ENCODE measurements around the gene TMPRSS11D. TPM values are rescaled to one million over a fixed set of nuclear protein-coding genes. Genes with fewer than 3 reads are reported as not detected.

TMPRSS11D gene
- total RNA-seq (2014; rRNA removed; shearing (Covaris generic)): 0.05 TPM in 1 of 2 replicates, not detected in the other

GRCh38 chr4:67883902-67884301, at the start of gene TMPRSS11D:
Gene TMPRSS11D, minus strand, starts transcription at chr4:67884002. Its CDS starts 69 bp downstream, at chr4:67883933.

Other genes with a start within 250 kb of the TMPRSS11D start
- 43.3 and 48.2 TPM in 2 replicates for gene UBA6, start 182.8 kb downstream of the TMPRSS11D start, total RNA-seq (2014; rRNA removed; shearing (Covaris generic))
- not detected in 2 replicates for gene GNRHR, start 129.6 kb downstream of the TMPRSS11D start, total RNA-seq (2014; rRNA removed; shearing (Covaris generic))
- 0.30 TPM in 1 of 2 replicates, not detected in the other for gene TMPRSS11A, start 79.5 kb upstream of the TMPRSS11D start, total RNA-seq (2014; rRNA removed; shearing (Covaris generic))
- gene TMPRSS11F, start 245.9 kb upstream of the TMPRSS11D start, total RNA-seq (2014; rRNA removed; shearing (Covaris generic)): not detected in 2 replicates